NB4 (cell line): ENCODE data around the gene COL1A2.

Source experiments
- CTCF ChIP-seq: IDR thresholded peaks from one replicate; pipeline ENCODE4 v1.5.1; 2012; ENCODE audit warnings: low read depth, low read length
- MAX ChIP-seq: IDR thresholded peaks from 2 replicates; pipeline ENCODE4 v1.6.1; 2011; ENCODE audit warnings: low read depth, low read length
- MYC ChIP-seq: IDR thresholded peaks from 2 replicates; pipeline ENCODE4 v1.6.1; 2011; ENCODE audit warnings: low read depth, low read length
- POLR2A ChIP-seq: IDR thresholded peaks from 2 replicates; pipeline ENCODE4 v1.6.1; 2011; ENCODE audit warnings: mild to moderate bottlenecking; ENCODE audit not compliant: insufficient read length; ENCODE audit errors: extremely low read depth

- TF ChIP-seq CTCF (no peak), MYC (no peak), POLR2A (no peak), MAX (no peak)
Observed at GRCh38 chr7:94397722-94398121, 3.0 kb downstream of the COL1A2 start.
